T-helper 9 cell (primary cell): ENCODE data around the gene ZNF236.
"Not testable (repeated sequence)": the region's sequence is repeated elsewhere in the genome, so short reads cannot be mapped to it uniquely, and the experiment has no call there.

Experiments used
- DNase-seq: peaks from one replicate; pipeline ENCODE4 v3.0.0-alpha.2; 2020

The ZNF236 gene

GRCh38 chr18:77012806-77013541, 190.6 kb downstream of the ZNF236 start:
- DNase-seq: no peak

- no peak for DNase-seq
These were observed 191.6 kb downstream of the ZNF236 start for GRCh38 chr18:77013811-77014521.

GRCh38 chr18:77014538-77014937, 192.2 kb downstream of the ZNF236 start:
- DNase-seq: no peak

- no peak for DNase-seq
These were observed 192.8 kb downstream of the ZNF236 start for GRCh38 chr18:77015169-77015568.

- no peak for DNase-seq
These were observed 193.7 kb downstream of the ZNF236 start for GRCh38 chr18:77015771-77016710.

- no peak for DNase-seq
These were observed 194.6 kb downstream of the ZNF236 start for GRCh38 chr18:77016936-77017335.

GRCh38 chr18:77017355-77017754, 195.0 kb downstream of the ZNF236 start:
- DNase-seq: no peak

GRCh38 chr18:77018650-77019049, 196.3 kb downstream of the ZNF236 start:
- DNase-seq: not testable (repeated sequence)

- DNase-seq: no peak
These were observed 197.3 kb downstream of the ZNF236 start for GRCh38 chr18:77019641-77020040.
